Measurements from ENCODE around the gene CCND2.

- TF ChIP-seq CTCF (conservative IDR thresholded peaks at IDR 0.05; ENCODE audit: low read length) (no peak), EZH2phosphoT487 (IDR thresholded peaks at IDR 0.05; ENCODE audit: borderline replicate concordance) (no peak)
These were observed 5.7 kb upstream of the CCND2 start for GRCh38 chr12:4267704-4268328.

All from Loucy (cell line).